Retinal pigment epithelial cell (primary cell): Measurements from ENCODE around the gene GPR15LG.

Experiments
- DNase-seq: peaks from one replicate; pipeline ENCODE4 v3.0.0-alpha.2; 2010; ENCODE audit warnings: low read depth
- H3K4me3 ChIP-seq: 2 replicates; pipeline ENCODE4 v1.5.1; 2011; ENCODE audit warnings: mild to moderate bottlenecking, low read length, control low read depth, moderate library complexity
- TF ChIP-seq, protein P1 (sequence below): conservative IDR thresholded peaks from 2 replicates; pipeline ENCODE4 v1.5.1; 2011; ENCODE audit warnings: low read depth, low read length, control low read depth, inconsistent platforms

Gene GPR15LG

GRCh38 chr10:84195044-84195830 is 21.6 kb downstream of the GPR15LG start:
- no peak for DNase-seq
- TF ChIP-seq, protein P1, sequence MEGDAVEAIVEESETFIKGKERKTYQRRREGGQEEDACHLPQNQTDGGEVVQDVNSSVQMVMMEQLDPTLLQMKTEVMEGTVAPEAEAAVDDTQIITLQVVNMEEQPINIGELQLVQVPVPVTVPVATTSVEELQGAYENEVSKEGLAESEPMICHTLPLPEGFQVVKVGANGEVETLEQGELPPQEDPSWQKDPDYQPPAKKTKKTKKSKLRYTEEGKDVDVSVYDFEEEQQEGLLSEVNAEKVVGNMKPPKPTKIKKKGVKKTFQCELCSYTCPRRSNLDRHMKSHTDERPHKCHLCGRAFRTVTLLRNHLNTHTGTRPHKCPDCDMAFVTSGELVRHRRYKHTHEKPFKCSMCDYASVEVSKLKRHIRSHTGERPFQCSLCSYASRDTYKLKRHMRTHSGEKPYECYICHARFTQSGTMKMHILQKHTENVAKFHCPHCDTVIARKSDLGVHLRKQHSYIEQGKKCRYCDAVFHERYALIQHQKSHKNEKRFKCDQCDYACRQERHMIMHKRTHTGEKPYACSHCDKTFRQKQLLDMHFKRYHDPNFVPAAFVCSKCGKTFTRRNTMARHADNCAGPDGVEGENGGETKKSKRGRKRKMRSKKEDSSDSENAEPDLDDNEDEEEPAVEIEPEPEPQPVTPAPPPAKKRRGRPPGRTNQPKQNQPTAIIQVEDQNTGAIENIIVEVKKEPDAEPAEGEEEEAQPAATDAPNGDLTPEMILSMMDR: no peak
- no peak overlapping the region for H3K4me3 ChIP-seq

GRCh38 chr10:84196083-84196482 is 22.5 kb downstream of the GPR15LG start:
- DNase-seq: no peak
- TF ChIP-seq, protein P1: no peak
- no peak overlapping the region for H3K4me3 ChIP-seq

GRCh38 chr10:84196941-84197340 is 23.3 kb downstream of the GPR15LG start:
- no peak for DNase-seq
- TF ChIP-seq, protein P1: no peak
- no peak overlapping the region for H3K4me3 ChIP-seq

GRCh38 chr10:84197643-84198042 is 24.0 kb downstream of the GPR15LG start:
- TF ChIP-seq, protein P1: no peak
- no peak for DNase-seq
- H3K4me3 ChIP-seq: no peak overlapping the region

GRCh38 chr10:84198206-84198915 is 24.8 kb downstream of the GPR15LG start:
- TF ChIP-seq, protein P1: no peak
- DNase-seq: no peak
- H3K4me3 ChIP-seq: no peak overlapping the region

- TF ChIP-seq, protein P1: no peak
Measured at GRCh38 chr10:84200537-84201243, 27.1 kb downstream of the GPR15LG start.

More at GRCh38 chr10:84200537-84201243, 27.1 kb downstream of the GPR15LG start:
- H3K4me3 ChIP-seq: no peak overlapping the region
- no peak for DNase-seq
